HepG2 (cell line): ENCODE data around the gene EEFSEC.

ENCODE experiments used
- POGZ ChIP-seq: sonication (generic); formaldehyde crosslinking; IDR thresholded peaks from 2 replicates; pipeline ENCODE4 v1.4.0; 2020; ENCODE audit warnings: mild to moderate bottlenecking, missing genetic modification reagents
- ZNF530 ChIP-seq: sonication (generic); formaldehyde crosslinking; IDR thresholded peaks from 2 replicates; pipeline ENCODE4 v1.5.0; 2020; ENCODE audit warnings: low read depth, mild to moderate bottlenecking, missing genetic modification reagents
- TF ChIP-seq, protein P1 (sequence below): sonication (generic); formaldehyde crosslinking; IDR thresholded peaks from 2 replicates; pipeline ENCODE4 v1.8.0; 2022; ENCODE audit warnings: missing genetic modification reagents, mild to moderate bottlenecking, moderate library complexity, borderline replicate concordance
- TF ChIP-seq, protein P2 (sequence below): IDR thresholded peaks from 2 replicates; pipeline ENCODE4 v1.6.1; 2016; ENCODE audit warnings: low read depth, missing genetic modification reagents, missing compliant biosample characterization
- TF ChIP-seq, protein P3 (sequence below): sonication (generic); formaldehyde crosslinking; IDR thresholded peaks from 2 replicates; pipeline ENCODE4 v1.8.0; 2022; ENCODE audit warnings: low read depth, missing genetic modification reagents

DNA sequence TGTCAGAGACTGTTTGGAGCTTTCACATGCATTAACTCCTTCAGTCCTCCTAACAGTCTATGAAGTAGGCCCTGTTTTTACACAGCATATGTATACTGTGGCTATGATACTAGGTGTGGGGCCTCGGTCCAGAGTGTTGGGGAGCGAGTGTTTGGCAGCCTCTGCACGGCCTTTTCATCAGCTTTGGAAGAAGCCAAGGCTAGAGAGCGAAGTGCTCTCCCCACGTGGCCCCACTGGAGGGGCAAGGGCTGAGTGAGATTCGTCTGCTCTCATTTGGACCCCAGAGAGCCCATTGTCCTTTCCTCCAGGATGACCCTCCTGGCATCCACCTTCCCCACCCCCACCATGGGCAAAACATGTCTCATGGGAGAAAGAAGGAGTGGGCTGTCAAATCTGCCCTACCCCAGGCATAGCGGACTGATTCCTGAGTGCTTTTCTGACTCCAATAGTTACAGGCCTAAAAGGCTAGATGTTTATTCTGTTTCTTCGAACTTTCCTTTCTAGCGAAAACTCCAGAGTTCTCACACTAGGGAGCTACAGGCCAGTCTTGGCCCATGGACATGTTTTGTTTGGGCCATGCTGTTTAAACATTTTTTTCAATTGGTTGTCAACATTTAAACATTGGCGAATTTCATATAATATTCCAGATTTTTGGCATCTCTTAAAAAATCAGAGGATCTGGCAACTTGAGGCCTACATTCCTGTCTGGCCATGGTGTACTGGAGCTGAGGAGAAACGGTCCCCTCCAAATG, 76.0 kb downstream of the EEFSEC start:
- TF ChIP-seq, protein P1, sequence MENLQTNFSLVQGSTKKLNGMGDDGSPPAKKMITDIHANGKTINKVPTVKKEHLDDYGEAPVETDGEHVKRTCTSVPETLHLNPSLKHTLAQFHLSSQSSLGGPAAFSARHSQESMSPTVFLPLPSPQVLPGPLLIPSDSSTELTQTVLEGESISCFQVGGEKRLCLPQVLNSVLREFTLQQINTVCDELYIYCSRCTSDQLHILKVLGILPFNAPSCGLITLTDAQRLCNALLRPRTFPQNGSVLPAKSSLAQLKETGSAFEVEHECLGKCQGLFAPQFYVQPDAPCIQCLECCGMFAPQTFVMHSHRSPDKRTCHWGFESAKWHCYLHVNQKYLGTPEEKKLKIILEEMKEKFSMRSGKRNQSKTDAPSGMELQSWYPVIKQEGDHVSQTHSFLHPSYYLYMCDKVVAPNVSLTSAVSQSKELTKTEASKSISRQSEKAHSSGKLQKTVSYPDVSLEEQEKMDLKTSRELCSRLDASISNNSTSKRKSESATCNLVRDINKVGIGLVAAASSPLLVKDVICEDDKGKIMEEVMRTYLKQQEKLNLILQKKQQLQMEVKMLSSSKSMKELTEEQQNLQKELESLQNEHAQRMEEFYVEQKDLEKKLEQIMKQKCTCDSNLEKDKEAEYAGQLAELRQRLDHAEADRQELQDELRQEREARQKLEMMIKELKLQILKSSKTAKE (CRISPR knock-in tag) = no peak
- TF ChIP-seq, protein P2, sequence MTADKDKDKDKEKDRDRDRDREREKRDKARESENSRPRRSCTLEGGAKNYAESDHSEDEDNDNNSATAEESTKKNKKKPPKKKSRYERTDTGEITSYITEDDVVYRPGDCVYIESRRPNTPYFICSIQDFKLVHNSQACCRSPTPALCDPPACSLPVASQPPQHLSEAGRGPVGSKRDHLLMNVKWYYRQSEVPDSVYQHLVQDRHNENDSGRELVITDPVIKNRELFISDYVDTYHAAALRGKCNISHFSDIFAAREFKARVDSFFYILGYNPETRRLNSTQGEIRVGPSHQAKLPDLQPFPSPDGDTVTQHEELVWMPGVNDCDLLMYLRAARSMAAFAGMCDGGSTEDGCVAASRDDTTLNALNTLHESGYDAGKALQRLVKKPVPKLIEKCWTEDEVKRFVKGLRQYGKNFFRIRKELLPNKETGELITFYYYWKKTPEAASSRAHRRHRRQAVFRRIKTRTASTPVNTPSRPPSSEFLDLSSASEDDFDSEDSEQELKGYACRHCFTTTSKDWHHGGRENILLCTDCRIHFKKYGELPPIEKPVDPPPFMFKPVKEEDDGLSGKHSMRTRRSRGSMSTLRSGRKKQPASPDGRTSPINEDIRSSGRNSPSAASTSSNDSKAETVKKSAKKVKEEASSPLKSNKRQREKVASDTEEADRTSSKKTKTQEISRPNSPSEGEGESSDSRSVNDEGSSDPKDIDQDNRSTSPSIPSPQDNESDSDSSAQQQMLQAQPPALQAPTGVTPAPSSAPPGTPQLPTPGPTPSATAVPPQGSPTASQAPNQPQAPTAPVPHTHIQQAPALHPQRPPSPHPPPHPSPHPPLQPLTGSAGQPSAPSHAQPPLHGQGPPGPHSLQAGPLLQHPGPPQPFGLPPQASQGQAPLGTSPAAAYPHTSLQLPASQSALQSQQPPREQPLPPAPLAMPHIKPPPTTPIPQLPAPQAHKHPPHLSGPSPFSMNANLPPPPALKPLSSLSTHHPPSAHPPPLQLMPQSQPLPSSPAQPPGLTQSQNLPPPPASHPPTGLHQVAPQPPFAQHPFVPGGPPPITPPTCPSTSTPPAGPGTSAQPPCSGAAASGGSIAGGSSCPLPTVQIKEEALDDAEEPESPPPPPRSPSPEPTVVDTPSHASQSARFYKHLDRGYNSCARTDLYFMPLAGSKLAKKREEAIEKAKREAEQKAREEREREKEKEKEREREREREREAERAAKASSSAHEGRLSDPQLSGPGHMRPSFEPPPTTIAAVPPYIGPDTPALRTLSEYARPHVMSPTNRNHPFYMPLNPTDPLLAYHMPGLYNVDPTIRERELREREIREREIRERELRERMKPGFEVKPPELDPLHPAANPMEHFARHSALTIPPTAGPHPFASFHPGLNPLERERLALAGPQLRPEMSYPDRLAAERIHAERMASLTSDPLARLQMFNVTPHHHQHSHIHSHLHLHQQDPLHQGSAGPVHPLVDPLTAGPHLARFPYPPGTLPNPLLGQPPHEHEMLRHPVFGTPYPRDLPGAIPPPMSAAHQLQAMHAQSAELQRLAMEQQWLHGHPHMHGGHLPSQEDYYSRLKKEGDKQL (CRISPR knock-in tag) = no peak
- TF ChIP-seq POGZ (CRISPR knock-in tag) (no peak), ZNF530 (no peak)
- TF ChIP-seq, protein P3, sequence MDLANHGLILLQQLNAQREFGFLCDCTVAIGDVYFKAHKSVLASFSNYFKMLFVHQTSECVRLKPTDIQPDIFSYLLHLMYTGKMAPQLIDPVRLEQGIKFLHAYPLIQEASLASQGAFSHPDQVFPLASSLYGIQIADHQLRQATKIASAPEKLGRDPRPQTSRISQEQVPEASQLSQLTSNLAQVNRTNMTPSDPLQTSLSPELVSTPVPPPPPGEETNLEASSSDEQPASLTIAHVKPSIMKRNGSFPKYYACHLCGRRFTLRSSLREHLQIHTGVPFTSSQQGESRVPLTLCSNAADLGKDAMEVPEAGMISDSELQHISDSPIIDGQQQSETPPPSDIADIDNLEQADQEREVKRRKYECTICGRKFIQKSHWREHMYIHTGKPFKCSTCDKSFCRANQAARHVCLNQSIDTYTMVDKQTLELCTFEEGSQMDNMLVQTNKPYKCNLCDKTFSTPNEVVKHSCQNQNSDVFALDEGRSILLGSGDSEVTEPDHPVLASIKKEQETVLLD (CRISPR knock-in tag) = no peak
